Ovary (tissue), 9 donors: Measurements from ENCODE around the gene BCAT1. TPM values are rescaled to one million over a fixed set of nuclear protein-coding genes. Genes with fewer than 3 reads are reported as not detected.

ENCODE experiments used
- DNase-seq, 5 donors: peaks; one replicate each; pipeline ENCODE4 v3.0.0-alpha.2; 2019 to 2020
- H3K27ac ChIP-seq, 2 donors: fragments of 200-600 bp; one replicate each; pipeline versions ENCODE4 v1.5.1 to v1.8.0; 2019 to 2022
- H3K27me3 ChIP-seq: fragments of 200-600 bp; one replicate; pipeline ENCODE4 v1.8.0; 2022
- H3K36me3 ChIP-seq: fragments of 200-600 bp; sonication (generic); one replicate; pipeline ENCODE4 v1.5.1; 2019
- H3K4me1 ChIP-seq: one replicate; pipeline ENCODE4 v1.8.1; 2013; ENCODE audit warnings: mild to moderate bottlenecking, moderate library complexity; ENCODE audit not compliant: insufficient read depth
- H3K4me3 ChIP-seq: fragments of 200-600 bp; sonication (generic); one replicate; pipeline ENCODE4 v1.5.1; 2017
- H3K9me3 ChIP-seq, 2 donors: fragments of 200-600 bp in 1 of 2; sonication (generic) in 1 of 2; one replicate each; pipeline versions ENCODE4 v1.5.1 to v1.8.1; 2013 to 2019; ENCODE audit warnings: mild to moderate bottlenecking in 1 of 2, moderate library complexity in 1 of 2
- CTCF ChIP-seq, 3 donors: fragments of 450-650 bp in 2 of 3; fragments of 200-600 bp in 1 of 3; IDR thresholded peaks; one replicate each; pipeline versions ENCODE4 v1.5.1 to v1.8.0; 2016 to 2022; ENCODE audit warnings: antibody characterized with exemption in 3 of 3, mild to moderate bottlenecking in 1 of 3
- EP300 ChIP-seq: sonication (generic); formaldehyde crosslinking; IDR thresholded peaks from one replicate; pipeline ENCODE4 v1.6.1; 2017; ENCODE audit warnings: antibody characterized with exemption
- POLR2A ChIP-seq: fragments of 450-650 bp; IDR thresholded peaks from one replicate; pipeline ENCODE4 v1.6.1; 2017; ENCODE audit warnings: antibody characterized with exemption, mild to moderate bottlenecking, moderate library complexity
- WGBS, 3 donors: extraction: QIAGEN DNeasy Blood & Tissue Kit in 1 of 3; methylation state at CpG; one replicate each; pipeline versions ENCODE4 v1.1.5 to v1.1.7; 2013 to 2017; 5-methylcytosine and 5-hydroxymethylcytosine counted together
- intact Hi-C, 4 donors: fragments of 100-400 bp; cut with DNase I; formaldehyde crosslinking; loops; one replicate each; pipeline versions ENCODE4 v1.11.0 to v1.15.1; 2022 to 2023
- polyA plus RNA-seq, 2 donors: library from polyadenylated mRNA; stranded (reverse); fragments of 200-250 nt in 1 of 2; fragments of 350-450 nt in 1 of 2; fragmentation: Illumina TruSeq in 1 of 2; extraction: RNeasy Lipid Tissue Mini Kit (QIAGEN cat#74804) in 1 of 2; gene quantifications; one replicate each; pipeline ENCODE4 v1.2.3, GENCODE V29; 2013 to 2014
- total RNA-seq, 7 donors: library from RNA; depleted of rRNA in 2 of 7; stranded (reverse); fragments of >200 nt in 2 of 7; fragmentation: NEBNext Ultra II Directional in 3 of 7; extraction: Animal tissue kit (Norgen Biotek cat#: 25700) in 3 of 7; gene quantifications; one replicate each; pipeline versions ENCODE4 v1.1.0 to v1.2.4, GENCODE V29; 2016 to 2023
- donor health status: DM: no; HTN: no; CAD: no; lungs with moderate emphysema.
- donor health status: DM: no; HTN: no; CAD: no.
- donor health status: Bipolar disorder and iron deficiency.
- donor health status: DM: yes; HTN: yes; CAD: no.
- donor health status: DM: no; HTN: no; CAD: no.
- donor health status: DM: yes; HTN: yes; CAD: no.

The BCAT1 gene
- total and polyA plus RNA-seq, 9 donors: 12.0 to 106 (median 31.7) TPM

- intact Hi-C loops: no loop called here
- no peaks in the 10 kb centered on the region for H3K36me3 ChIP-seq
- H3K27me3 ChIP-seq: no peaks in the 10 kb centered on the region
- no peaks in the 10 kb centered on the region for H3K9me3 ChIP-seq
- no peak for DNase-seq
- no peaks in the 10 kb centered on the region for H3K4me1 ChIP-seq
- TF ChIP-seq POLR2A (no peak), EP300 (no peak), CTCF (IDR thresholded peaks at IDR 0.05) (no peak)
- no peak overlapping the region for H3K27ac ChIP-seq
- H3K4me3 ChIP-seq: no peak overlapping the region
Observed at GRCh38 chr12:24864796-24865125, 84.1 kb downstream of the BCAT1 start.

GRCh38 chr12:24861766-24862540 is 86.9 kb downstream of the BCAT1 start:
- Histone ChIP-seq H3K4me3 (no peak overlapping the region), H3K27ac (no peak overlapping the region), H3K27me3 (no peaks in the 10 kb centered on the region), H3K9me3 (no peaks in the 10 kb centered on the region), H3K4me1 (no peaks in the 10 kb centered on the region), H3K36me3 (no peaks in the 10 kb centered on the region)
- intact Hi-C loops: no loop called here
- no peak for DNase-seq
- 96 to 100% (median 98%) methylated on average over 1 of the region's 1 CpG for WGBS, 3 donors
- TF ChIP-seq CTCF (IDR thresholded peaks at IDR 0.05): no peak
- no peak for TF ChIP-seq POLR2A
- TF ChIP-seq EP300: no peak

GRCh38 chr12:24860546-24860945 is 88.4 kb downstream of the BCAT1 start:
- Histone ChIP-seq H3K36me3 (no peaks in the 10 kb centered on the region), H3K4me3 (no peak overlapping the region), H3K4me1 (peaks cover 2% of the 10 kb centered on the region), H3K27me3 (no peaks in the 10 kb centered on the region), H3K9me3 (no peaks in the 10 kb centered on the region), H3K27ac (no peak overlapping the region)
- DNase-seq: no peak
- no peak for TF ChIP-seq EP300
- TF ChIP-seq POLR2A: no peak
- no peak for TF ChIP-seq CTCF (IDR thresholded peaks at IDR 0.05)
- intact Hi-C loops: no loop called here

- H3K4me3 ChIP-seq: no peak overlapping the region
- no peak for DNase-seq
- no peaks in the 10 kb centered on the region for H3K9me3 ChIP-seq
- no peak for TF ChIP-seq POLR2A
- no peak overlapping the region for H3K27ac ChIP-seq
- intact Hi-C loops: no loop called here
- H3K36me3 ChIP-seq: no peaks in the 10 kb centered on the region
- 59 to 79% (median 62%) methylated on average over 3 of the region's 3 CpGs for WGBS, 3 donors
- no peaks in the 10 kb centered on the region for H3K27me3 ChIP-seq
- peaks cover 2% of the 10 kb centered on the region for H3K4me1 ChIP-seq
Observed at GRCh38 chr12:24856541-24856940, 92.4 kb downstream of the BCAT1 start.

GRCh38 chr12:24854908-24855307 is 94.0 kb downstream of the BCAT1 start:
- intact Hi-C loops: no loop called here
- no peaks in the 10 kb centered on the region for H3K27me3 ChIP-seq
- WGBS, 3 donors: 64 to 74% (median 67%) methylated on average over 6 of the region's 6 CpGs
- DNase-seq: no peak
- no peak overlapping the region for H3K27ac ChIP-seq
- no peak for TF ChIP-seq EP300
- TF ChIP-seq POLR2A: no peak
- TF ChIP-seq CTCF (IDR thresholded peaks at IDR 0.05): no peak
- peaks cover 2% of the 10 kb centered on the region for H3K4me1 ChIP-seq
- no peaks in the 10 kb centered on the region for H3K36me3 ChIP-seq
- H3K4me3 ChIP-seq: no peak overlapping the region
- no peaks in the 10 kb centered on the region for H3K9me3 ChIP-seq
